Measurements from ENCODE around the gene NDUFB2. TPM values are rescaled to one million over a fixed set of nuclear protein-coding genes. Genes with fewer than 3 reads are reported as not detected.

NDUFB2 gene
- polyA plus RNA-seq, 1 donor (not counting 4 experiments of a cell fraction or from before 2014, with no cell fraction given) = 379 TPM

- dilution Hi-C loops (cut with MboI; ENCODE audit: extremely low pct_ligation_motif_present, low sequenced_read_pairs) = no loop called here
- no peaks in the 10 kb centered on the region for H3K9me3 ChIP-seq (ENCODE audit: control insufficient read depth, low read depth, low read length)
- TF ChIP-seq CTCF (optimal IDR thresholded peaks at IDR 0.05 in 1 of 3, IDR thresholded peaks at IDR 0.05 in 1 of 3, conservative IDR thresholded peaks at IDR 0.05 in 1 of 3; ENCODE audit: extremely low read depth in 1 of 3, insufficient read depth in 2 of 3, low read length in 3 of 3) = no peak
Measured at GRCh38 chr7:140724706-140725105, 28.2 kb downstream of the NDUFB2 start.

GRCh38 chr7:140726281-140726680 lies 29.8 kb downstream of the NDUFB2 start:
- no peak overlapping the region for H2AFZ ChIP-seq (ENCODE audit: control insufficient read depth, low read length)
- dilution Hi-C loops (cut with MboI; ENCODE audit: extremely low pct_ligation_motif_present, low sequenced_read_pairs) = no loop called here
- H3K36me3 ChIP-seq (ENCODE audit: control insufficient read depth in 2 of 2, extremely low read depth in 1 of 2, insufficient read depth in 2 of 2, low read length in 2 of 2) = no peaks in the 10 kb centered on the region
- no peak for DNase-seq (ENCODE audit: low read depth, low spot score)
- no peak overlapping the region for H3K4me2 ChIP-seq (ENCODE audit: control insufficient read depth, extremely low read depth, insufficient read depth, low read depth, low read length)
- TF ChIP-seq EZH2 (IDR thresholded peaks at IDR 0.05; ENCODE audit: low read length) (no peak), CTCF (optimal IDR thresholded peaks at IDR 0.05 in 1 of 3, IDR thresholded peaks at IDR 0.05 in 1 of 3, conservative IDR thresholded peaks at IDR 0.05 in 1 of 3; ENCODE audit: extremely low read depth in 1 of 3, insufficient read depth in 2 of 3, low read length in 3 of 3) (peak in 2 of 3 experiments; percentile 17 to 40)
- H3K9ac ChIP-seq (ENCODE audit: control insufficient read depth, extremely low read depth, insufficient read depth, low read length) = no peak overlapping the region
- peaks cover 7% of the 10 kb centered on the region for H3K4me1 ChIP-seq (ENCODE audit: control insufficient read depth, extremely low read depth, insufficient read depth, low read length)
- no peaks in the 10 kb centered on the region for H3K9me3 ChIP-seq (ENCODE audit: control insufficient read depth, low read depth, low read length)
- no peaks in the 10 kb centered on the region for H3K9me1 ChIP-seq (ENCODE audit: control insufficient read depth, extremely low read depth, insufficient read depth, low read length)
- H4K20me1 ChIP-seq (ENCODE audit: control insufficient read depth, extremely low read depth, insufficient read depth, low read length) = no peaks in the 10 kb centered on the region
- H3K27ac ChIP-seq (ENCODE audit: control insufficient read depth, insufficient read depth, low read length) = no peak overlapping the region
- no peak overlapping the region for H3K4me3 ChIP-seq (ENCODE audit: control insufficient read depth in 2 of 3, extremely low read depth in 1 of 3, insufficient read depth in 2 of 3, low read depth in 1 of 3, low read length in 3 of 3)
- H3K27me3 ChIP-seq (ENCODE audit: control insufficient read depth, extremely low read depth, insufficient read depth, low read length) = no peaks in the 10 kb centered on the region
- FAIRE-seq = no peak
- no peaks in the 10 kb centered on the region for H3K79me2 ChIP-seq (ENCODE audit: control insufficient read depth, insufficient read depth, low read length)

More at GRCh38 chr7:140724706-140725105, 28.2 kb downstream of the NDUFB2 start:
- peaks cover 7% of the 10 kb centered on the region for H3K4me1 ChIP-seq (ENCODE audit: control insufficient read depth, extremely low read depth, insufficient read depth, low read length)
- no peak overlapping the region for H3K9ac ChIP-seq (ENCODE audit: control insufficient read depth, extremely low read depth, insufficient read depth, low read length)
- no peak overlapping the region for H3K4me3 ChIP-seq (ENCODE audit: control insufficient read depth in 2 of 3, extremely low read depth in 1 of 3, insufficient read depth in 2 of 3, low read depth in 1 of 3, low read length in 3 of 3)
- H3K36me3 ChIP-seq (ENCODE audit: control insufficient read depth in 2 of 2, extremely low read depth in 1 of 2, insufficient read depth in 2 of 2, low read length in 2 of 2) = no peaks in the 10 kb centered on the region
- FAIRE-seq (no peak), DNase-seq (ENCODE audit: low read depth, low spot score) (no peak)
- H3K27me3 ChIP-seq (ENCODE audit: control insufficient read depth, extremely low read depth, insufficient read depth, low read length) = no peaks in the 10 kb centered on the region
- H3K79me2 ChIP-seq (ENCODE audit: control insufficient read depth, insufficient read depth, low read length) = no peaks in the 10 kb centered on the region
- H3K27ac ChIP-seq (ENCODE audit: control insufficient read depth, insufficient read depth, low read length) = no peak overlapping the region
- H4K20me1 ChIP-seq (ENCODE audit: control insufficient read depth, extremely low read depth, insufficient read depth, low read length) = no peaks in the 10 kb centered on the region
- H3K9me1 ChIP-seq (ENCODE audit: control insufficient read depth, extremely low read depth, insufficient read depth, low read length) = no peaks in the 10 kb centered on the region
- no peak overlapping the region for H3K4me2 ChIP-seq (ENCODE audit: control insufficient read depth, extremely low read depth, insufficient read depth, low read depth, low read length)
- H2AFZ ChIP-seq (ENCODE audit: control insufficient read depth, low read length) = no peak overlapping the region

Measured in keratinocyte (primary cell).